Muscle of arm (tissue), 12 donors: ENCODE results near the gene ERC1. TPM values are rescaled to one million over a fixed set of nuclear protein-coding genes. Genes with fewer than 3 reads are reported as not detected.
A peak's percentile ranks its signal among the peaks of the same experiment; 100 is the strongest.
"Not testable (repeated sequence)": the region's sequence is repeated elsewhere in the genome, so short reads cannot be mapped to it uniquely, and the experiment has no call there.

ENCODE experiments used
- DNase-seq: peaks from one replicate; pipeline ENCODE4 v3.0.0-alpha.2; 2013
- polyA plus RNA-seq, 12 donors: library from polyadenylated mRNA; unstranded; fragments of 120-200 nt; gene quantifications; one replicate each; pipeline ENCODE4 v1.2.1, GENCODE V29; 2013; ENCODE audit not compliant: insufficient read length in 12 of 12

ERC1 gene
- polyA plus RNA-seq, 12 donors, result 23.3 to 33.2 (median 25.5) TPM; not detected in 1

- DNase-seq, result no peak
Observed at GRCh38 chr12:1184402-1184801, 193.4 kb downstream of the ERC1 start.

GRCh38 chr12:1185460-1186182, 194.6 kb downstream of the ERC1 start:
- DNase-seq, result no peak

- DNase-seq, result no peak
Observed at GRCh38 chr12:1186298-1186697, 195.3 kb downstream of the ERC1 start.

DNA sequence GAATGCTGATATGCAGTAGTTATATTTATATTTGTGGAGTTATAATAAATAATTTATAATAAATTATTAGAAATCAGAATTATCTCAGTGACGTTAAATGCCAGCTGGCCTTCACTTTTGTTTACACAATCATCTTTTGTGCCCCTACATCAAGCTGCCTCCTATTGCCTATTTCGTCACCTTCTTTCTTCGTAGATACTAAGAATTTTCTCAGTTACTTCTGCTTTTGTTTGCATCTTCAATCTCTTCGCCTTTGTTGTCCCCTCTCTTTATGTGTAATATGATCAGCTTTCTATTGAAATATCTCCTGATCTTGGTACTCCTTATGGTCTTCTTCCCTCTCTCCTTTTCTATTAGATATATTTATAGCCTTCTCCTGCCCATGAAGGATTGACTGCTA, 197.0 kb downstream of the ERC1 start:
- no peak for DNase-seq

DNA sequence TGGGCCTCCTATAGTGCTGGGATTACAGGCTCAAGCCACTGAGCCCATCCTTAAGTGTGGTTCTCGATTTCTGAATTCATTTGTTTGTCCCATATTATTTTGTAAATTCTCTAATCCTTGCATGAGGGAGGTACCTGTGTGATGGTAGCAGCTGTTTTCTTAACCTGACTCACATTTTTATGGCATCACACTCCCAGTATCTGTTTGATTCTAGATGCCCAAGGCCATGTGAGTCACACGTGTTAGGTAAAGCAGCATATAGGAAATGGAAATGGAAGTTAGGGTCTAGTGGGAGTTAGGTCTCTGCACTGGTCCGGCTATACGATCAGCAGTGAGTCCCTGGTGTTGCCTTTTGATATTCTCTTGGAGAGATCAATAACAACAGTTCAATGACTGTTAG, 198.1 kb downstream of the ERC1 start:
- no peak for DNase-seq

- no peak for DNase-seq
Observed at GRCh38 chr12:1195513-1195912, 204.5 kb downstream of the ERC1 start.

DNA sequence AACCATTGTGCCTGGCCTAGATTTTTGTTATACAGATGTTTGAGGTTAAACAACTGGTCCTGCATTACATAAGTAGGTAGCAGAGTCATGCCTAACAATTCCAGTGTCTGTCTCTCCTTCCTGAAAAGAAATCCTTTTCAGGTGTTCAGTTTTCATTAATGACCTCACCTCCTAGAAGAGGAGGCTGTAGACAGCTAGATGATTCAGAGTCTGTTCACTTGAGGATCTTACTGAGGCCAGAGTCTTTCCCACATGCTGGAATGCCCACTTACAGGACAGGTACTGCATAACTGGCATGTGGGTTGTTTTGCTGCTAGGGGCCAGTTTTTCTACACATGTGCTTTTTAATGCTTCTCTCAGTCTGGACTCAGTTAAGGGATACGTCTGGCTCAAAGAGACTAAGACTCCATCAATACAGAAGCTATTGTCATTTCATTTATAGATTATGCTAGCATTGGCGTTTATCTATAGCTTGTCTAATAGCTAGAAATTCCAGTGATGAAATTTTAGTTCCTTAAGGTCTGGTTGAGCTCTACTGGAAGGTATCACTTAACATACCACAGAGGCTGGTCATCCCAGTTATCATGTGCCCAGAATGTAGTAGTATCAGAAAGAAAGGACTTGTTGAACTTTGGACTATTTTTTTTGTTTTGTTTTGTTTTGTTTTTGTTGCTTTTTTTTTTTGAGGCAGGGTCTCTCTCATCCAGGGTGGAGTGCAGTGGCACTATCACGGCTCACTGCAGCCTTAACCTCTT, 206.4 kb downstream of the ERC1 start:
- no peak for DNase-seq

DNA sequence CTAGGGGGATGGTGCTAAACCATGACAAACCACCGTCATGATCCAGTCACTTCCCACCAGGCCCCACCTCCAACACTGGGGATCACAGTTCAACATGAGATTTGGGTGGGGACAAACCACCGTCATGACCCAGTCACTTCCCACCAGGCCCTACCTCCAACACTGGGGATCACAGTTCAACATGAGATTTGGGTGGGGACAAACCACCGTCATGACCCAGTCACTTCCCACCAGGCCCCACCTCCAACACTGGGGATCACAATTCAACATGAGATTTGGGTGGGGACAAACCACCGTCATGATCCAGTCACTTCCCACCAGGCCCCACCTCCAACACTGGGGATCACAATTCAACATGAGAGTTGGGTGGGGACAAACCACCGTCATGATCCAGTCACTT, 207.8 kb downstream of the ERC1 start:
- not testable (repeated sequence) for DNase-seq

DNA sequence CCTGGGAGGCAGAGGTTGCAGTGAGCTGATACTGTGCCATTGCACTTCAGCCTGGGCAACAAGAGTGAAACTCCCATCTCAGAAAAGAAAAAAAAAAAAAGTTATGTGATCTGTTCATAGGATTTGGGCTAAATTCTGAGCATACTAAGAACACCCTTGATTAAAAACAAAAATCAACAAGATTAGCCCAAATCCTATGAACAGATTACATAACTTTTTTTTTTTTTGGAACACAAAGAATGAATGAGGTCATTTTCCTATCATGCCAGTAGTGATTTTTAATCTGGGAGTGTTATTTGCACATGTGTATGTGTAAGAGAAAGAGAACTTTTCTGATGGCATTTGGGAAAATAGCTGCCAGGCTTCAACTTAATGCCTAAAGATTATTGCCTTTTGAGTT, 208.7 kb downstream of the ERC1 start:
- no peak for DNase-seq

DNA sequence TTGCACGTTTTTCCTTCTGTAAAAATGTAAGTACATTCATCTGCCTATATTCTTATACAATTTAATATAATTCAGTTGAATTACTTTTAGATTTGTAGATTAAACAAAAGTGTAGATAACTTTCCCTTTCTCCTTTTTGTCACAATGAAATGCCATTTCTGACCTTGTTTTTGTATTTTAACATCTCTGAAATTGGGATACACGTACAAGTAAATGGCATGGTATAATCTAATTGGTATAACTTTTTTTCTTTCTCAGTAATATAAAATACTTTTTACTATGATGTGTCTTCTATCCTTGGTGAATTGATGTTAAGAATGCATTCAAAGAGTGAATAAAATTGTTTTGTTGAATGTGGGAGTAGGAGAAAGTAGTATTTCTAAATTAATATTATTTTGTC, 210.0 kb downstream of the ERC1 start:
- no peak for DNase-seq

DNA sequence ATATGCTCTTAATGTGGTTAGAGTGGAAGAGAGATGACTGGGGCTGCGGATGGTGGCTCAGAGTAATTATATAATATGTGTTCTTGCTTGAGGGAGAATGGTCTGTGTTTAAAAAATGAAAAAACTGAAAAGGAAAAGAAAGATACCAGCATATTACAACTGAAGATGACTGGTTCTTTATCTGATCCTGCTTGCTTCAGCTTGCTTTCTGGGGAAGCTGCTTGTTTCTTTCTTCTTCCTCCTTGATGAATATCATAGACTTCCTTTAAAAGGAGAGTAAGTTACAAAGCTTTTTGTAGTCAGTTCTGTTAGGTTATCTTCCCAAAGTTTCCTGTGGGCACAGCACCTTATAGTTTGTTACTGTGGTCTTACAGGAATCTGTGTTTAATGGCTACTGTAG, 210.9 kb downstream of the ERC1 start:
- no peak for DNase-seq

GRCh38 chr12:1203735-1204019, 212.7 kb downstream of the ERC1 start:
- DNase-seq, result no peak

DNA sequence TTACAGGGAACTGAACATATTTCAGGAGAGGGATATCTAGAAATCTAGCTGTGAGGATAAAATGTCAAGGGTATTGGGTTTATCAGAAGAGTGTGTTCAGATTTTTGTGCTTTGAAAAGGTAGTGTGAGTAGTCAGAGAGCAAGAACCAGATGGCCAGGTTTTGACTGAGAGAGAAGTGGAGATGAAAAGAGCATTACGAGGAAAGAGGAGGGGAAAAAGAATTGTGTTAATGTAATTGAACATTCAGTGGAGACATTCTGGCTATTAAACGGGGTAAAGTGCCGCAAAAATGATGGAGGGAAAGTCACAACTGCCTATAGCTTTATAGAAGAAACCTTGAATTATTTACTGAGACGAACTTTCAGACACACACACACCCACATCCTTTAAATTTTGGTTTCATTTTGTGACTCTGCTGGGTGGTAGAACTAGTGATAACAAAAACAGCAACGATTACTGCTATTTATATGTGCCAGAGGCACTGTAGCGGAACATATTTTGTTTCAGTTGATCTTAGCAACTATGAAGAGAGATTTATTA, 213.6 kb downstream of the ERC1 start:
- DNase-seq, result peak; percentile 25

DNA sequence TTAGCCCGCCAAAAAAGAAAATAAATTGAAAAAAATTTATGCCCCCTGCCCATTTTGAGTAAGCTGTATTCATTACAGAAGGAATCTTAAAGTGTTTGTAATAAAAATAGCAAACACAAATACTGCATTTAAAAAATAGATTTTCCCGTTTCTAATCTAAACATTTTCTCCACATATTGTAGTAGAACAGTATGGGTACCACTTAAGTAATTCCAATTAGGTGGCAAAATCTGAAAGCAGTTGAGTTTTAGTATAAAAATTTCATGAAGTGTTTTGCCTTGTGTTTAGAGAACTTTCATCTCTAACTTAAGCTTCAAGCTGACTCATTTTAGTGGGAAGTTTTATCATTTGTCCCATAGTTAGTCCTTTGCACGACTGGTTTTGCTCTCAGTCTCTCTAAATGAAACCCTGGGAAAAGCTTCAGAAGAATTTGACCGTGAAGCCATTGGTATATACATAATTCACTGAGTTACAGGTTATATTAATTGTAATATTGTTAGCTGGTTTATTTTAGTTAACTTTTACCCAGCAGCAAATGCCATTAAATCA, 214.6 kb downstream of the ERC1 start:
- no peak for DNase-seq

GRCh38 chr12:1206118-1206734, 215.2 kb downstream of the ERC1 start:
- DNase-seq, result no peak

- DNase-seq, result no peak
Observed at GRCh38 chr12:1207276-1207675, 216.3 kb downstream of the ERC1 start.

DNA sequence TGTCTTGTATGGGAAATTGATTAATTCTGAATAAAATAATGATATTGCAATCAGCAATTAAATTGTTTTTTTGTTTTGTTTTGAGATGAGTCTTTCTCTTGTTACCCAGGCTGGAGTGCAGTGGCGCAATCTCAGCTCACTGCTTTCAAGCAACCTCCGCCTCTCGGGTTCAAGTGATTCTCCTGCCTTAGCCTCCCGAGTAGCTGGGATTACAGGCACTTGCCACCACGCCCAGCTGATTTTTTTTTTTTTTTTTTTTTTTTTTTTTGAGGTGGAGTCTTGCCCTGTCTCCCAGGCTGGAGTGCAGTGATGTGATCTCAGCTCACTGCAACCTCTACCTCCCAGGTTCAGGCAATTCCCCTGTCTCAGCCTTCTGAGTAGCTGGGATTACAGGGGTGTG, 217.7 kb downstream of the ERC1 start:
- DNase-seq, result not testable (repeated sequence)

GRCh38 chr12:1212526-1212925, 221.5 kb downstream of the ERC1 start:
- DNase-seq, result no peak

DNA sequence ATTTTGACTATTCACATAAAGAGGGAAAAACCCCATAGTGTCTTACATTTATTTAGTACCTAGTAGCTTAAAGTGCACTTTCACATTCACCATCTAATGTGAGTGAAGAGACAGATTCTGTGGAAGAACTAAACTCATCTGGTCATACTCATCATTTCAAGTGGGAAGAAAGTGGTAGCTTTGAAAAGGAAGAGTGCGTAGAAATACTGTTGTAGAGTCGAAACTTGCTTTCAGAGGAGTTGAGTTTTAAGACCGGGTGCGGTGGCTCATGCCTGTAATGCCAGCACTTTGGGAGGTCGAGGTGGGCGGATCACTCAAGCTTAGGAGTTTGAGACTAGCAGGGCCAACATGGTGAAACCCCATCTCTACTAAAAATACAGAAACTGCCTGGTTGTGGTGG, 222.2 kb downstream of the ERC1 start:
- DNase-seq, result no peak

- DNase-seq, result no peak
Observed at GRCh38 chr12:1213618-1214205, 222.7 kb downstream of the ERC1 start.

- no peak for DNase-seq
Observed at GRCh38 chr12:1216560-1216959, 225.5 kb downstream of the ERC1 start.
